Coronary artery (tissue), 2 donors: ENCODE results near the gene SNX8.
A peak's percentile ranks its signal among the peaks of the same experiment; 100 is the strongest.

Experiments used
- DNase-seq: peaks from one replicate; pipeline ENCODE4 v3.0.0-alpha.2; 2017; ENCODE audit warnings: low spot score
- H3K27ac ChIP-seq, 2 donors: fragments of 200-600 bp; sonication (generic); one replicate each; pipeline ENCODE4 v1.5.1; 2016 to 2019
- H3K4me3 ChIP-seq: fragments of 200-600 bp; sonication (generic); 2 replicates; pipeline ENCODE4 v1.5.1; 2016; ENCODE audit warnings: mild to moderate bottlenecking, moderate library complexity
- TF ChIP-seq, protein P1 (sequence below): fragments of 200-600 bp; sonication (generic); IDR thresholded peaks from one replicate; pipeline ENCODE4 v1.5.1; 2019; ENCODE audit warnings: antibody characterized with exemption

Gene SNX8

DNA sequence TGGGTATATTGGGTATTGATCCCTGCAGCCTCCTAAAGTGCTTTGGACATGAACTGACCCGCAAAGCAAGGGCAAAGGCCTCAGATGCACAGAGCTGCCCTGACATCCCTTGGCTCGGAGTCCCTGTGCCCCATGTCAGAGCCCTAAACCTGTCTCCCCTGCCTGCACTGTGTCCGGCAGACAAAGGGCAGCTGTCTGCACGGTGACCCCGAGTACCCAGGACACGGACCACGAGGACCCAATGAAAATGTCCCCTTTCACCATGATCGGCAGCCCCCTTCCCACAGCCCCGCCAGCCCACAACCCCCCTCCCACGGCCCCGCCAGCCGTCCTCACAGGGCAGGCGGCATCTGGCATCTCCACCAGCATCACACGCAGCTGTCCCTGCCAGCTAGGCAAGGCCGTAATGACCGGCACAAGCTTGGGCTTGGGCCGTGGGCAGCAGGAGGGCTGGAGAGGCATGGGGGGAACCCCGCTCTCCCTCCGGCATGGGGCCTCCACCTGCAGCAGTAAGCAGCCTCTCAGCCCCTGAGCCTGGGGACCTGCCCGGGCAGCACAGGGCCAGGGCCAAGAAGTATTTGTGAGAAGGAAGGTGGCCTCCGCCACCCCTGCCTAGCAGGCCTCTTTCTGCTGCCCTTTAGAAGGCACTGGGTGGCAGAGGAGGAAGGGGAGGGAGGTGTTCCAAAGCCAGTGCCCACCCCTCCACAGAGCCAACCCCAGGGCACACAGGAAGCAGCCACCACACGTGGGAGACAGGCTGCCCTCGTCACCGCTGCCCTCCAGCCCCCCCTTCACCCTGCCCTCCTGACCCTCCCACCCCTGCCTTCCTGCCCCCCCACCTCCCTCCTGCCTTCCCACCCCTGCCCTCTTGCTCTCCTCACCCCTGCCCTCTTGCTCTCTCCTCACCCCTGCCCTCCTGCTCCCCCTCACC, 62.1 kb downstream of the SNX8 start:
- TF ChIP-seq, protein P1, sequence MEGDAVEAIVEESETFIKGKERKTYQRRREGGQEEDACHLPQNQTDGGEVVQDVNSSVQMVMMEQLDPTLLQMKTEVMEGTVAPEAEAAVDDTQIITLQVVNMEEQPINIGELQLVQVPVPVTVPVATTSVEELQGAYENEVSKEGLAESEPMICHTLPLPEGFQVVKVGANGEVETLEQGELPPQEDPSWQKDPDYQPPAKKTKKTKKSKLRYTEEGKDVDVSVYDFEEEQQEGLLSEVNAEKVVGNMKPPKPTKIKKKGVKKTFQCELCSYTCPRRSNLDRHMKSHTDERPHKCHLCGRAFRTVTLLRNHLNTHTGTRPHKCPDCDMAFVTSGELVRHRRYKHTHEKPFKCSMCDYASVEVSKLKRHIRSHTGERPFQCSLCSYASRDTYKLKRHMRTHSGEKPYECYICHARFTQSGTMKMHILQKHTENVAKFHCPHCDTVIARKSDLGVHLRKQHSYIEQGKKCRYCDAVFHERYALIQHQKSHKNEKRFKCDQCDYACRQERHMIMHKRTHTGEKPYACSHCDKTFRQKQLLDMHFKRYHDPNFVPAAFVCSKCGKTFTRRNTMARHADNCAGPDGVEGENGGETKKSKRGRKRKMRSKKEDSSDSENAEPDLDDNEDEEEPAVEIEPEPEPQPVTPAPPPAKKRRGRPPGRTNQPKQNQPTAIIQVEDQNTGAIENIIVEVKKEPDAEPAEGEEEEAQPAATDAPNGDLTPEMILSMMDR, result no peak

GRCh38 chr7:2251381-2251780, 62.9 kb downstream of the SNX8 start:
- no peak for DNase-seq
- TF ChIP-seq, protein P1, result no peak

More for the DNA sequence above, 62.1 kb downstream of the SNX8 start:
- DNase-seq, result no peak
- no peak overlapping the region for H3K4me3 ChIP-seq
- no peak overlapping the region for H3K27ac ChIP-seq

GRCh38 chr7:2249744-2250323, 64.4 kb downstream of the SNX8 start:
- Histone ChIP-seq H3K4me3 (no peak overlapping the region), H3K27ac (peak overlapping the region in 1 of 2 donors; percentile 41)
- TF ChIP-seq, protein P1, result no peak
- no peak for DNase-seq

More at GRCh38 chr7:2251381-2251780, 62.9 kb downstream of the SNX8 start:
- Histone ChIP-seq H3K27ac (no peak overlapping the region), H3K4me3 (no peak overlapping the region)

GRCh38 chr7:2248984-2249694, 65.1 kb downstream of the SNX8 start:
- no peak for DNase-seq
- Histone ChIP-seq H3K4me3 (no peak overlapping the region), H3K27ac (peak overlapping the region in 1 of 2 donors; percentile 41)
- TF ChIP-seq, protein P1, result no peak

- TF ChIP-seq, protein P1, result no peak
- no peak overlapping the region for H3K27ac ChIP-seq
- H3K4me3 ChIP-seq, result no peak overlapping the region
- DNase-seq, result no peak
These were observed 66.9 kb downstream of the SNX8 start for GRCh38 chr7:2247141-2247995.

DNA sequence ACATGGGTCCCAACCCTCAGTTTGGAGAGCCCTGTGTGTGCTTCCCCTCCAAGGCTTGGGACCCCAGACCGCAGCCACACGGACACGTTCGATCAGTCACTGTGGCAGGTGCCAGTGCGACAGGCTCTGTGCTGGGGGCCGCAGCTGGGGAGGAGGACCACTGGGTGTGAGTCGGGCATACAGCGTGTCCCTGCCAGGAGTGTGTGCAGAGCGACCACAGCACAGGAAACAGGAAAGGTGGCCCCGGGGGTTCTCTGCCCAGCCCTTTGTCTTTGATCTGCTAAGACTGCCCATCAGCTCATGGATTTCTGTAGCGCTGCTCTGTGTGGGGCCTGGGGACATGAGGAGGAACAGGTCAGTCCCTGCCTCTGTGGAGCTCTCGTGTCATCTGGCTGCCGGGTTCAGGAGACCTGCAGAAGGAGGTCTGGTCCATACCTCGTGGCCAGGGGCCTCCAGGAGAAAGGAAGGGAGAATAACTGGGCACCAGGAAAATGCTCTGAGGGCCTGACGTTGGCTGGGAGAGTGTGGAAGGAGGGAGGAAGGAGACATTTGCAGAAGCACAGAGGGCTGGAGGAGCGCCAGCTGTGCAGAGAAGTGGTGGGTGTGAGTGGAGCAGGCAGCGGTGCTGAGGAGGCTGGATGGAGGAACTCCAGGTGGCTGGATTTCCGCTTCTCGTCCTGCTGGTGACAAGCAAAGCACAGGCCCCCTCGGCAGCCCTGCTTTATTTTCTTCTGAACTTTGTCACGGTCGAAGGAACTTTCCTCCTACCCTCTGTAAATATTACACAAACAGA, 68.2 kb downstream of the SNX8 start:
- TF ChIP-seq, protein P1, result no peak
- no peak overlapping the region for H3K27ac ChIP-seq
- no peak overlapping the region for H3K4me3 ChIP-seq
- DNase-seq, result no peak
